MG63 (cell line): ENCODE results near the gene CSMD2. TPM values are rescaled to one million over a fixed set of nuclear protein-coding genes. Genes with fewer than 3 reads are reported as not detected.
A peak's percentile ranks its signal among the peaks of the same experiment; 100 is the strongest.

Source experiments
- DNase-seq: peaks from one replicate; pipeline ENCODE4 v3.0.0-alpha.2; 2020
- H3K27me3 ChIP-seq: fragments of 250-450 bp; sonication (Bioruptor Pico); 2 replicates; pipeline ENCODE4 v1.5.1; 2020; ENCODE audit warnings: mild to moderate bottlenecking, moderate library complexity
- H3K36me3 ChIP-seq: fragments of 250-450 bp; sonication (Bioruptor Pico); 2 replicates; pipeline ENCODE4 v1.5.1; 2020; ENCODE audit warnings: mild to moderate bottlenecking, moderate library complexity
- H3K4me3 ChIP-seq: fragments of 250-450 bp; sonication (Bioruptor Pico); 2 replicates; pipeline ENCODE4 v1.5.1; 2020; ENCODE audit warnings: mild to moderate bottlenecking, moderate library complexity
- H3K9me3 ChIP-seq: fragments of 250-450 bp; sonication (Bioruptor Pico); 2 replicates; pipeline ENCODE4 v1.5.1; 2020; ENCODE audit warnings: mild to moderate bottlenecking, moderate library complexity
- total RNA-seq: library from RNA; depleted of rRNA; stranded (reverse); fragments of >200 nt; shearing (Covaris generic); gene quantifications from 2 replicates; pipeline ENCODE4 v1.2.3, GENCODE V29; 2014; ENCODE audit warnings: low replicate concordance

Gene CSMD2
- total RNA-seq, 1 experiment from 2014 or later: not detected

GRCh38 chr1:33656467-33657005, 508.5 kb downstream of the CSMD2 start:
- Histone ChIP-seq H3K27me3 (no peaks in the 10 kb centered on the region), H3K36me3 (no peaks in the 10 kb centered on the region), H3K4me3 (no peak overlapping the region), H3K9me3 (no peaks in the 10 kb centered on the region)
- DNase-seq: no peak

GRCh38 chr1:33655496-33655895, 509.5 kb downstream of the CSMD2 start:
- no peaks in the 10 kb centered on the region for H3K27me3 ChIP-seq
- no peaks in the 10 kb centered on the region for H3K9me3 ChIP-seq
- no peaks in the 10 kb centered on the region for H3K36me3 ChIP-seq
- no peak overlapping the region for H3K4me3 ChIP-seq
- no peak for DNase-seq

- H3K27me3 ChIP-seq: no peaks in the 10 kb centered on the region
- H3K9me3 ChIP-seq: no peaks in the 10 kb centered on the region
- H3K36me3 ChIP-seq: no peaks in the 10 kb centered on the region
- peak; percentile 26 for DNase-seq
- H3K4me3 ChIP-seq: no peak overlapping the region
Observed at GRCh38 chr1:33654267-33654834, 510.7 kb downstream of the CSMD2 start.

- H3K36me3 ChIP-seq: no peaks in the 10 kb centered on the region
- no peak for DNase-seq
- no peaks in the 10 kb centered on the region for H3K9me3 ChIP-seq
- H3K4me3 ChIP-seq: no peak overlapping the region
- no peaks in the 10 kb centered on the region for H3K27me3 ChIP-seq
Observed at GRCh38 chr1:33653226-33653625, 511.8 kb downstream of the CSMD2 start.

- Histone ChIP-seq H3K36me3 (no peaks in the 10 kb centered on the region), H3K27me3 (no peaks in the 10 kb centered on the region), H3K4me3 (no peak overlapping the region), H3K9me3 (no peaks in the 10 kb centered on the region)
- DNase-seq: no peak
Observed at GRCh38 chr1:33650708-33651107, 514.3 kb downstream of the CSMD2 start.

- no peak for DNase-seq
Observed at GRCh38 chr1:33649759-33650158, 515.3 kb downstream of the CSMD2 start.

GRCh38 chr1:33643216-33643615, 521.8 kb downstream of the CSMD2 start:
- Histone ChIP-seq H3K4me3 (no peak overlapping the region), H3K9me3 (no peaks in the 10 kb centered on the region), H3K27me3 (no peaks in the 10 kb centered on the region), H3K36me3 (no peaks in the 10 kb centered on the region)
- no peak for DNase-seq

More at GRCh38 chr1:33649759-33650158, 515.3 kb downstream of the CSMD2 start:
- Histone ChIP-seq H3K9me3 (no peaks in the 10 kb centered on the region), H3K36me3 (no peaks in the 10 kb centered on the region), H3K27me3 (no peaks in the 10 kb centered on the region), H3K4me3 (no peak overlapping the region)

- H3K36me3 ChIP-seq: no peaks in the 10 kb centered on the region
- no peak overlapping the region for H3K4me3 ChIP-seq
- no peaks in the 10 kb centered on the region for H3K9me3 ChIP-seq
- peak; percentile 71 for DNase-seq
- no peaks in the 10 kb centered on the region for H3K27me3 ChIP-seq
Observed at GRCh38 chr1:33641104-33641830, 523.8 kb downstream of the CSMD2 start.

- DNase-seq: peak; percentile 60
- Histone ChIP-seq H3K27me3 (no peaks in the 10 kb centered on the region), H3K9me3 (no peaks in the 10 kb centered on the region), H3K36me3 (no peaks in the 10 kb centered on the region), H3K4me3 (no peak overlapping the region)
Observed at GRCh38 chr1:33640114-33640660, 524.8 kb downstream of the CSMD2 start.

GRCh38 chr1:33637846-33638440, 527.1 kb downstream of the CSMD2 start:
- Histone ChIP-seq H3K4me3 (no peak overlapping the region), H3K27me3 (no peaks in the 10 kb centered on the region), H3K36me3 (no peaks in the 10 kb centered on the region), H3K9me3 (no peaks in the 10 kb centered on the region)
- peak; percentile 12 for DNase-seq

- Histone ChIP-seq H3K36me3 (no peaks in the 10 kb centered on the region), H3K9me3 (no peaks in the 10 kb centered on the region), H3K27me3 (no peaks in the 10 kb centered on the region), H3K4me3 (no peak overlapping the region)
- DNase-seq: no peak
Observed at GRCh38 chr1:33636209-33636608, 528.8 kb downstream of the CSMD2 start.

GRCh38 chr1:33635336-33636012, 529.6 kb downstream of the CSMD2 start:
- H3K4me3 ChIP-seq: no peak overlapping the region
- H3K36me3 ChIP-seq: no peaks in the 10 kb centered on the region
- no peaks in the 10 kb centered on the region for H3K9me3 ChIP-seq
- no peaks in the 10 kb centered on the region for H3K27me3 ChIP-seq
- no peak for DNase-seq

- Histone ChIP-seq H3K9me3 (no peaks in the 10 kb centered on the region), H3K27me3 (no peaks in the 10 kb centered on the region), H3K36me3 (no peaks in the 10 kb centered on the region), H3K4me3 (no peak overlapping the region)
- peak; percentile 17 for DNase-seq
Observed at GRCh38 chr1:33634806-33635205, 530.2 kb downstream of the CSMD2 start.

- no peak overlapping the region for H3K4me3 ChIP-seq
- no peak for DNase-seq
- H3K9me3 ChIP-seq: no peaks in the 10 kb centered on the region
- no peaks in the 10 kb centered on the region for H3K27me3 ChIP-seq
- no peaks in the 10 kb centered on the region for H3K36me3 ChIP-seq
Observed at GRCh38 chr1:33634143-33634542, 530.9 kb downstream of the CSMD2 start.

- Histone ChIP-seq H3K27me3 (no peaks in the 10 kb centered on the region), H3K9me3 (no peaks in the 10 kb centered on the region), H3K36me3 (no peaks in the 10 kb centered on the region), H3K4me3 (no peak overlapping the region)
- peak; percentile 79 for DNase-seq
Observed at GRCh38 chr1:33633019-33633801, 531.8 kb downstream of the CSMD2 start.

GRCh38 chr1:33630686-33631085, 534.3 kb downstream of the CSMD2 start:
- Histone ChIP-seq H3K36me3 (no peaks in the 10 kb centered on the region), H3K4me3 (no peak overlapping the region), H3K9me3 (no peaks in the 10 kb centered on the region), H3K27me3 (no peaks in the 10 kb centered on the region)
- DNase-seq: no peak
